CD1c-positive myeloid dendritic cell (primary cell): ENCODE data around the gene LY6G5B.

ENCODE experiments used
- DNase-seq: peaks from one replicate; pipeline ENCODE4 v3.0.0-alpha.2; 2016; ENCODE audit errors: extremely low spot score

LY6G5B gene

GRCh38 chr6:31715022-31715958, 45.5 kb downstream of the LY6G5B start, which contains the start of gene LY6G6D:
LY6G6D (plus strand) TSS chr6:31715348; CDS start chr6:31715356, 8 bp downstream.
- DNase-seq = no peak

- DNase-seq = no peak
Measured at GRCh38 chr6:31717499-31718222, 47.9 kb downstream of the LY6G5B start.

GRCh38 chr6:31718265-31718664, 48.5 kb downstream of the LY6G5B start:
- no peak for DNase-seq

- no peak for DNase-seq
Measured at GRCh38 chr6:31719001-31719400, 49.2 kb downstream of the LY6G5B start.

- DNase-seq = no peak
Measured at GRCh38 chr6:31720196-31720770, 50.5 kb downstream of the LY6G5B start.

GRCh38 chr6:31721351-31722020, 51.7 kb downstream of the LY6G5B start, which contains the start of gene LY6G6C:
LY6G6C (minus strand) TSS chr6:31721746; CDS start chr6:31721679, 67 bp downstream.
- DNase-seq = no peak

- no peak for DNase-seq
Measured at GRCh38 chr6:31722173-31722572, 52.4 kb downstream of the LY6G5B start.
